A204.1 (cell line): Measurements from ENCODE around the gene ADAMTS18.
"Not testable (repeated sequence)": the region's sequence is repeated elsewhere in the genome, so short reads cannot be mapped to it uniquely, and the experiment has no call there.

Experiments used
- FAIRE-seq: peaks from 2 replicates; lab custom pipeline; 2012; peaks lifted over from hg19 to GRCh38; lab: Jason Lieb, UNC

Gene ADAMTS18

GRCh38 chr16:77282345-77282744 lies 152.5 kb downstream of the ADAMTS18 start:
- no peak for FAIRE-seq

- not testable (repeated sequence) for FAIRE-seq
Measured at GRCh38 chr16:77279316-77279715, 155.5 kb downstream of the ADAMTS18 start.

GRCh38 chr16:77277571-77277970 lies 157.3 kb downstream of the ADAMTS18 start:
- FAIRE-seq: no peak

GRCh38 chr16:77277141-77277540 lies 157.7 kb downstream of the ADAMTS18 start:
- FAIRE-seq: no peak

GRCh38 chr16:77276661-77277060 lies 158.2 kb downstream of the ADAMTS18 start:
- no peak for FAIRE-seq

GRCh38 chr16:77275303-77275702 lies 159.5 kb downstream of the ADAMTS18 start:
- not testable (repeated sequence) for FAIRE-seq

- no peak for FAIRE-seq
Measured at GRCh38 chr16:77273815-77274214, 161.0 kb downstream of the ADAMTS18 start.

- no peak for FAIRE-seq
Measured at GRCh38 chr16:77271532-77272426, 163.1 kb downstream of the ADAMTS18 start.

- not testable (repeated sequence) for FAIRE-seq
Measured at GRCh38 chr16:77266185-77266584, 168.6 kb downstream of the ADAMTS18 start.

- FAIRE-seq: no peak
Measured at GRCh38 chr16:77262971-77263370, 171.9 kb downstream of the ADAMTS18 start.

- FAIRE-seq: no peak
Measured at GRCh38 chr16:77250400-77250799, 184.4 kb downstream of the ADAMTS18 start.

- no peak for FAIRE-seq
Measured at GRCh38 chr16:77246150-77246549, 188.7 kb downstream of the ADAMTS18 start.

- FAIRE-seq: not testable (repeated sequence)
Measured at GRCh38 chr16:77242471-77242870, 192.4 kb downstream of the ADAMTS18 start.

- no peak for FAIRE-seq
Measured at GRCh38 chr16:77238593-77238992, 196.2 kb downstream of the ADAMTS18 start.

- peak; percentile 75 for FAIRE-seq
Measured at GRCh38 chr16:77236063-77236511, 198.7 kb downstream of the ADAMTS18 start.

- no peak for FAIRE-seq
Measured at GRCh38 chr16:77234611-77235010, 200.2 kb downstream of the ADAMTS18 start.

GRCh38 chr16:77233799-77234519 lies 200.9 kb downstream of the ADAMTS18 start:
- no peak for FAIRE-seq
